HL-60 (cell line): Measurements from ENCODE around the gene ZNF26.

Experiments used
- DNase-seq, 2 experiments: peaks; one replicate each; pipeline ENCODE4 v3.0.0-alpha.2; 2010 to 2020; ENCODE audit warnings: low read depth in 1 of 2, low spot score in 1 of 2
- H3K27ac ChIP-seq: fragments of 250-450 bp; sonication (Bioruptor Pico); replicated peaks from 2 replicates; pipeline ENCODE4 v1.5.1; 2020; ENCODE audit warnings: mild to moderate bottlenecking, moderate library complexity
- H3K27me3 ChIP-seq: fragments of 250-450 bp; sonication (Bioruptor Pico); 2 replicates; pipeline ENCODE4 v1.5.1; 2021; ENCODE audit warnings: mild to moderate bottlenecking, moderate library complexity; ENCODE audit not compliant: insufficient read depth, poor library complexity, severe bottlenecking
- H3K4me3 ChIP-seq: replicated peaks from 2 replicates; pipeline ENCODE4 v1.5.1; 2011; ENCODE audit warnings: mild to moderate bottlenecking, control low read depth, low read length; ENCODE audit not compliant: insufficient read depth
- CTCF ChIP-seq: IDR thresholded peaks from one replicate; pipeline ENCODE4 v1.5.1; 2011; ENCODE audit warnings: low read length, control low read depth, inconsistent platforms; ENCODE audit not compliant: insufficient read depth
- GABPA ChIP-seq: IDR thresholded peaks from 2 replicates; pipeline ENCODE4 v1.6.1; 2012; ENCODE audit warnings: low read depth
- POLR2AphosphoS5 ChIP-seq: IDR thresholded peaks from 2 replicates; pipeline ENCODE4 v1.6.1; 2012; ENCODE audit warnings: low read depth
- REST ChIP-seq: IDR thresholded peaks from 2 replicates; pipeline ENCODE4 v1.6.1; 2012; ENCODE audit warnings: low read depth; ENCODE audit not compliant: insufficient replicate concordance
- SPI1 ChIP-seq: IDR thresholded peaks from 2 replicates; pipeline ENCODE4 v1.6.1; 2012; ENCODE audit warnings: low read depth, mild to moderate bottlenecking, borderline replicate concordance

ZNF26 gene

GRCh38 chr12:132946246-132946820 lies 39.8 kb upstream of the ZNF26 start:
- Histone ChIP-seq H3K27ac (no peak overlapping the region), H3K27me3 (no peaks in the 10 kb centered on the region), H3K4me3 (no peak overlapping the region)
- DNase-seq, result no peak
- TF ChIP-seq CTCF (no peak), SPI1 (no peak), REST (no peak)

GRCh38 chr12:132948146-132949066 lies 37.8 kb upstream of the ZNF26 start:
- TF ChIP-seq SPI1, result no peak
- no peak for TF ChIP-seq GABPA
- DNase-seq, result no peak
- H3K27me3 ChIP-seq, result no peaks in the 10 kb centered on the region
- H3K27ac ChIP-seq, result no peak overlapping the region
- H3K4me3 ChIP-seq, result no peak overlapping the region

- H3K27me3 ChIP-seq, result no peaks in the 10 kb centered on the region
- H3K4me3 ChIP-seq, result no peak overlapping the region
- TF ChIP-seq CTCF (no peak), POLR2AphosphoS5 (no peak), REST (no peak), SPI1 (no peak), GABPA (no peak)
- no peak for DNase-seq
- H3K27ac ChIP-seq, result no peak overlapping the region
These were observed 36.0 kb upstream of the ZNF26 start for GRCh38 chr12:132949936-132950837.
